ENCODE results near the gene DTX2.
"Not testable (repeated sequence)": the region's sequence is repeated elsewhere in the genome, so short reads cannot be mapped to it uniquely, and the experiment has no call there.

The DTX2 gene

DNA sequence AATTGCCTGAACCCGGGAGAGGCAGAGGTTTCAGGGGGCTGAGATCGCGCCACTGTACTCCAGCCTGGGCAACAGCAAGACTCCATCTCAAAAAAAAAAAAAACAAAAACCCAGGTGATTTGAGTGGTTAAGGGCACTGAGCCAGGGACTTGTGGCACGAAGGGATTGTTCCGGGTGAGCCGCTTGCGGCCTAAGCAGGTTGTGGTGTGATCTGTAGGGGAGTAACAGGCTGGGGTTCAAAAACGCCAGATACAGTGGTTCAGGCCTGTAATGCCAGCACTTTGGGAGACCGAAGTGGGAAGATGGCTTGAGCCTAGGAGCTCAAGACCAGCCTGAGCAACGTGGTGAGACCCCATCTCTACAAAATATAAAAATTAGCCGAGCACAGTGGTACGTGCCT, 17.7 kb upstream of the DTX2 start:
- not testable (repeated sequence) for DNase-seq (ENCODE audit: low read depth)

- DNase-seq (ENCODE audit: low read depth), result peak; percentile 75
Observed at GRCh38 chr7:76445577-76446008, 15.9 kb upstream of the DTX2 start.

- DNase-seq (ENCODE audit: low read depth), result not testable (repeated sequence)
Observed at GRCh38 chr7:76457017-76457416, 4.5 kb upstream of the DTX2 start.

DNA sequence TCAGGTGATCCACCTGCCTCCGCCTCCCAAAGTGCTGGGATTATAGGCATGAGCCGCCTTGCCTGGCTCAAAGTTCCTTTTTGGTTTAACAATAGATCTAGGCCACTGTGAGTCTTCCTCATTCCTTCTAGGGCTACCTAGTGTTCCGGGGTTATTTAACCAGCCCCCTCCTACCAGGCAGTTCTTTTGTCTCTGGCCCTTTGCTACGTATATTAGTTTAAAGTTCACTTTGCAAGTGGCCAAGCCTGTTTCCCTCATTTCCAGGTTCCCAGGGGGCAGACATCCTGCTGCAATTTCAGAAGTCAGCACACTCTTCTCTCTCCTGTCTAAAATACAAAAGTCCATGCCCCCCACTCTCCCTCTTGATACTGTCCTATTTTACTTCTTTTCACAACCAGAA, 3.0 kb upstream of the DTX2 start:
- not testable (repeated sequence) for DNase-seq (ENCODE audit: low read depth)

GRCh38 chr7:76460767-76461166, 742 bp upstream of the DTX2 start:
- DNase-seq (ENCODE audit: low read depth), result not testable (repeated sequence)

GRCh38 chr7:76462271-76462882, 868 bp downstream of the DTX2 start:
- DNase-seq (ENCODE audit: low read depth), result not testable (repeated sequence)

DNA sequence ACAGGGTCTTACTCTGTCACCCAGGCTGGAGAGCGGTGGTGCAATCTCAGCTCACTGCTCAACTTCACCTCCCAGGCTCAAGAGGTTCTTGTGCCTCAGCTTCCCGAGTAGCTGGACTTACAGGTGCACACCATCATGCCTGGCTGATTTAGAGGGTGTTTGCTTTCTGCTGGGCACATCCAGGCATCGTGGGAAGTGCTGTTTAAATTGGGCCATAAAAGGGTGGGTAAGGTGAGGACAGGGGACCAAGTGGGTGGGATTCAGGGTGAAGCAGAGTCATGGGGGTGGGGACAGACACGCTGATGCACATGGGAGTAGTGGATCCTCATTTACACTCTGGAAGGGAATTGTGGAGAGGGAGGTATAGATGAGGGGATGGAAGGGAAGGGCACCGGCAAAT, 3.5 kb downstream of the DTX2 start:
- DNase-seq (ENCODE audit: low read depth), result not testable (repeated sequence)

DNA sequence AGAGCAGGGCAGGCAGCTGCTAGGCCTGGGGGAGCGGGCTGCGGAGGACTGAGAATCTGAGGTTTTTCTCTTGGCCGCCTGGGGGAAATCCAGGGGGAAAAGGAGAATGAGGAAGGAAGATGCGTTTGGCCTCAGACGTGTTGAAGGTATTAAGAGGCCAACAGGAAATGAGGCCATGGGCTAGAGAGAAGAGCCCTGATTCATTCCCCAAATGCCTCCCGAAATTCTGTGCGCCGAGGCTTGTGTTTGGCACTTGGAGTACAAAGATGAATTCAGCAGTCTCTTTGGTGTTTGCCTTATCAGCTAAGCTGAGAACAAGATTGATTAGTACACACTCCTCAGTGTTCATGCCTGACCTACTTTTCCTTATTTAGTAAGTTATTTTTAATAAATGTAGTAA, 4.4 kb downstream of the DTX2 start:
- DNase-seq (ENCODE audit: low read depth), result not testable (repeated sequence)

DNA sequence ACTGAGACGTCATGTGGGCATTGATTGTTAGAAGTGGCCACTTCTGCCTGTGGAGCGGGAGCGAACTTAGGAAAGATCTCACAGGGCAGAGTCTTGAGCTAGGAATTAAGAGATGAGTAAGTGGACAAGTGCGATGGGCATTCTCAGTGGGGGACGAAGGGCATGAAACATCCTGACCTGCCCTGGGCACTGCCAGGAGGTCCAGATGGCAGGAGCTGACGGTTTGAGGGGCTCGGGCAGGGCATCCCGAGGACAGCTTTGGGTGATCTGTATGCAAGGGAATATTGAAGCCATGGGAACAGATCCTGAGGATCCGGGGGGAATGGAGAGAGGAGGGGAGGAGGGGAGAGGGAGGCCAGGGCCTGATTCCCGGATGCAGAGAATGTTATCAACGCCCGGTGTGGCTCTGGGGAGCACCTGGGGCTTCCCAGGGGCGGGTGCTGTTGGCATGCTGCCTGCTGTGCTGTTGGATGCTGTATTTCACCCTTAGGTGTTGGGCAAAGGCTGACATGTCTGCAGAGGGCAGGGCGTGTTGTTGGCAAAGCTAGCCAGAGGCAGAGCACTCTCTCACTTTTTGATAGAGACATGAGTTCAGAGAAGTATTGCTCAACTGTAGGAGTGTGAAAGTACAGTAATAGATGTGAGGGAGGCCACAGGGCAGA, 6.4 kb downstream of the DTX2 start:
- not testable (repeated sequence) for DNase-seq (ENCODE audit: low read depth)

DNA sequence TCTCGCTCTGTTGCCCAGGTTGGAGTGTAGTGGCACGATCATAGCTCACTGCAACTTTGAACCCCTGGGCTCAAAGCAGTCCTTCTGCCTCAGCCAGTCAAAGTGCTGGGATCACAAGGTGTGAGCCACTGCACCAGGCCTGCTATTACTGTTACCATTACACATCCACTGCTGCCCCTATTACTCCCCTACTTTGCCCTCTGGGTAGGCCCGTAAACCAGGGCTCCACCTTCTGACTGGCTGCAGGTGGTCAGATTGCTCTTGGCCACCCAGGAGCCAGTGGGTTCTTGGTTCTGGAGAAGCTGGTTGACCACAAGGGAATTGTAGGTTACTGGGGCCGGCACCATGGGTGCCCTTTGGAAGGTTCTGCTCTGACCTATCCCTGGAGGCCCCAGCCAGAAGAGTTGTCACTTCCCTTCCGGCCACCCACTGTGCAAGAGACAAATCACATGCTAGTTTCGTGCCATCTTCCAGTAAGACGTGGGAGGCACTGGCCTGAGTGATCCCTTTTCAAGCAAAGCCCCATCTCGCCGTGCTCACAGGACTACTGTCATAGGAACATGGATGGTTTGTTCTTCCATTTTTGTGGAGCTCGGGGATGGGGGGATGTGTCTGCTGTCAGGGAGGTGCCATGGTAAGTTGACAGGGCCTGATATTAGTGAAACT, 10.2 kb downstream of the DTX2 start:
- not testable (repeated sequence) for DNase-seq (ENCODE audit: low read depth)

GRCh38 chr7:76473097-76473496, 11.6 kb downstream of the DTX2 start:
- not testable (repeated sequence) for DNase-seq (ENCODE audit: low read depth)

GRCh38 chr7:76476280-76476679, 14.8 kb downstream of the DTX2 start:
- DNase-seq (ENCODE audit: low read depth), result not testable (repeated sequence)

DNA sequence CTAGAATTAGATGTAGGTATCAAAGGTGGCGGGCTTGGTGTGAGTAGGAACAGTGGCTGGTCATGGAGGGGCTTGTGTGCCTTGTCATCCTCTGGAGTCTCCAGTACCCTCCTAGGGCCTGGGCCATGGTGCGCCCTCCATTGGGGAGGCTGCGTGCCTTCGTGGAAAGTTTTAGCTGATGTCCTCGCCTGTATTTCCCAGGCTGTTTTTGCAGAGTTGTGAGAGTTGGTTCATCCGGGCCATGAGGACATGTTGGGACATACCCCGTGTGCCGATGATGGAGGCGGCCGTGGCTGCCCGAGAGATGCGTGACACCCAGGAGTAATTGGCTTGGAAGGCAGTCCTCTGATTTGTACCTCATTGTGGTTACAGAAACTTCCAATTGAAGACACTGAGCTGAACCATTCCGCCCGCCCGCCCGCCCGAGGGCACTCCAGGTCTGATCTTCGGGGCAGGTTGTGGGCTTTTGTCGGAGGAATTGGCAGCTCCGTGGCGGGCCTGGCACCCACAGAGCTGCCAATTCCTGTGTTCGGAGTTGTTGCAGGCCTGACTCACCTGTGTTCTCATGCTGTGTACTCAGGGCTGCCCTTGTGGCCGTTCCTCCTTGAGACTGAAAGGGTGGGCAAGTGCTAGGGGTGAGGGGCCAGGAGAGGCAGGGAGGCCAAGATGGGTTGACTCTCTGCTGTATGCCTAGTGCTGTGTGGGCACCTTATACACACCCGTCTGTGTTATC, 15.4 kb downstream of the DTX2 start:
- DNase-seq (ENCODE audit: low read depth), result not testable (repeated sequence)

- not testable (repeated sequence) for DNase-seq (ENCODE audit: low read depth)
Observed at GRCh38 chr7:76479628-76480027, 18.1 kb downstream of the DTX2 start.

DNA sequence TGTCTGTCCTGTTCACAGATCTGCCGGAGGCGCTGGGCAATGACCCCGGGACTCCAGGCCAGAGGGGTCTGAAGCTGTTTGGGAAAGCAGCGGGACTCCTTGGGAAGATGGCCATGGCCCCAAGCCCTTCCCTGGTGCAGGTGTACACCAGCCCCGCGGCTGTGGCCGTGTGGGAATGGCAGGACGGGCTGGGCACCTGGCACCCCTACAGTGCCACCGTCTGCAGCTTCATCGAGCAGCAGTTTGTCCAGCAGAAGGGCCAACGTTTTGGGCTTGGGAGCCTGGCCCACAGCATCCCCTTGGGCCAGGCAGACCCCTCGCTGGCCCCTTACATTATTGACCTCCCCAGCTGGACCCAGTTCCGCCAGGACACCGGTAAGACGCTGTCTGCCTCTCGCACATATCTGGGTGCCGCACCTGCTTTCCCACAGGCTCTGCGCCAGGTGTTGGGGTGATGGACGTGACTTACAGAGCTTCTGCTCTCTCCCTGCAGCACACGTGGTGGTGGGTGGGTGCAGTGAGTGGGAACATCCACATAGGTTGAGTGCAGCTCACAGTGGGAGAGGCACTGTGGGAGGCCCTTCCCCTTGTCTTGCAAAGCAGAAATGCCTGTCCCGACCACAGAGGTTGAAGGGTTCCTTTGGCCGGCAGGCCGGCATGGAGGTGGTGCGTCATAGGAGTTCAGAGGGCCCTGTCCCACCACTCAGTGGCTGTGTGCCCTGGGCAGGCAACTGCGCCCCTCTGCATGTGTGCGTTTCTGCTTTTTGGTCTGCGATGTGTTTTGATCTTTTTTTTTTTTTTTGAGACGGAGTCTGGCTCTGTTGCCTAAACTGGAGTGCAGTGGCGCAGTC, 19.1 kb downstream of the DTX2 start:
- DNase-seq (ENCODE audit: low read depth), result not testable (repeated sequence)

- DNase-seq (ENCODE audit: low read depth), result not testable (repeated sequence)
Observed at GRCh38 chr7:76482660-76483059, 21.2 kb downstream of the DTX2 start.

DNA sequence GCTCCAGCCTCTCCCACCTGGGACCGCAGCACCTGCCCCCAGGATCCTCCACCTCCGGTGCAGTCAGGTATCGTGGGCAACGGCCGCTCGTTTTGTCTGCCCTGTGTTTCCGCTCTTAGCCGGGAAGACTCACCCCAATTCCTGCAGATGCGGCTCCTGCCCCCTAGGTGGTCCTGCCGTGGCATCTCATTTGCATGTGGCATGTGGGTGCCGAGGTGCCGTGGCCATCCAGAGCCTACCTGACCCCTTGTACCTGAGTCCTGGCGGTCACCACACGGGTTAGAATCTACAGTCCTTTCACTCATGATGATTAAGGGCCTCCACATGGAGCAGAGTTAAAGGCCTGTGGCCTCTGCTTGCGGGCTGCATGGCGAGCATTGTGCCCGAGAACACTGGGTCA, 21.6 kb downstream of the DTX2 start:
- not testable (repeated sequence) for DNase-seq (ENCODE audit: low read depth)

DNA sequence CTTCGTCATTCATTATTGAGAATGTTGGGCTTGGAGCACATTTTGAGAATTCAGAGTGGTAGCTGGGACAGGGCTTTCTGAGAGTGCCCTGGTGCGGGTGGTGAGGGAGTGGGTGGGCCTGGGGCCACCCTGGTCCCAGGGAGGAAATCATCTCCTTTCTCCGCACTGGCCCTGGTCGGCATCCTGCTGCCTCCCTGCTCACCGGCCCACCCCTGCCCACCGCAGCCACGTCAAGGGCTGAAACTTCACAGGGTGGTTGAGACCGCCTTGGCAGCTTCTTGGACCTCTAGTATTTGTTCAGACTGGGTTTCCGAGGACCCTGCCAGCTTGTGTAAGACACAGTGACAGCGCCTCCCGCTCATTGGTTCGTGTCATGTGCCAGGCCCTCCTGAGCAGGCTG, 22.9 kb downstream of the DTX2 start:
- not testable (repeated sequence) for DNase-seq (ENCODE audit: low read depth)

- DNase-seq (ENCODE audit: low read depth), result not testable (repeated sequence)
Observed at GRCh38 chr7:76485822-76486610, 24.5 kb downstream of the DTX2 start.

DNA sequence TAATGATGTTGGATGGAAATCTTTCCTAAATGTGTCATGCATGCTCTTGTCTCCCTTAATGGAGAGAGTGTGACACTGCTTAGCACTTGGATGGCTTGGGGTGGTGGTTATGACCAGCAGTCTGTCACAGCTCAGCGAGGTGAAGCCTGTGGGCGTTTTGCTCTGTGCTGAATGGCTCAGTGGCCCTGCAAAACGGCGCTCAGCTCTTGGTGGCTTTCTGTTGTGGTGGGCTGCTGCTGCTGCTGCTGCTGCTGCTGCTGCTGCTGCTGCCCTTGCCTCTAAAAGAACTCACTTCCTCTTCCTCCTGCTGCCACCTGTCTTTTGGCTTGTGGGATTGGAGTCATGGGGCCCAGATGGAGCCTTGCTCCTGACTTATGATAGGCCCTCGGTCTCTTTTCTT, 25.1 kb downstream of the DTX2 start:
- DNase-seq (ENCODE audit: low read depth), result not testable (repeated sequence)

- not testable (repeated sequence) for DNase-seq (ENCODE audit: low read depth)
Observed at GRCh38 chr7:76487969-76488368, 26.5 kb downstream of the DTX2 start.

Measured in ELR (cell line).